ENCODE measurements around the gene ETV3. TPM values are rescaled to one million over a fixed set of nuclear protein-coding genes. Genes with fewer than 3 reads are reported as not detected.

Gene ETV3
- total and polyA plus RNA-seq, 12 donors: 3.7 to 27.5 (median 20.1) TPM

DNA sequence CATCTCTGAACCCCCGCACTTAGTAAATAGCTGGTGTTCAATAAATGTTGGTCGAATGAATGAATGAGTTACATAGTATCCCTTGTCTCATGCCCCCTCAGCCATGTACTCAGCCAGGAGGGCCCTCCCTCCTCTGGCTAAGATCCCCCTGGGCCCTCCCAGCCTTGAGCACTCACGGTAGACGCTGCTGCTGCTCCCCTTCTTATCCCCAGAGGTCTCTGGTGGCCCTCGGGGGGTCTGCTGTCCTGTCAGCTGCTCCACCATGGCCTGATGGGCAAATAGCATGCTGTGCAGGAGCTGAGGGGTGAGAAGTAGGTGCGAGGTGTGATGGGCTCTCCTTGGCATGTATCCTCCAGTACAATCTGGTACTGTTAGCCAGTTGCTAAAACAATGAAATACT is 40.5 kb downstream of the ETV3 start:
- no peaks in the 10 kb centered on the region for H3K9me3 ChIP-seq
- H3K4me1 ChIP-seq: peaks cover 0 to 10% (median 5%) of the 10 kb centered on the region in 9 donors
- ATAC-seq (no peak), DNase-seq (no peak)
- TF ChIP-seq, protein P1, sequence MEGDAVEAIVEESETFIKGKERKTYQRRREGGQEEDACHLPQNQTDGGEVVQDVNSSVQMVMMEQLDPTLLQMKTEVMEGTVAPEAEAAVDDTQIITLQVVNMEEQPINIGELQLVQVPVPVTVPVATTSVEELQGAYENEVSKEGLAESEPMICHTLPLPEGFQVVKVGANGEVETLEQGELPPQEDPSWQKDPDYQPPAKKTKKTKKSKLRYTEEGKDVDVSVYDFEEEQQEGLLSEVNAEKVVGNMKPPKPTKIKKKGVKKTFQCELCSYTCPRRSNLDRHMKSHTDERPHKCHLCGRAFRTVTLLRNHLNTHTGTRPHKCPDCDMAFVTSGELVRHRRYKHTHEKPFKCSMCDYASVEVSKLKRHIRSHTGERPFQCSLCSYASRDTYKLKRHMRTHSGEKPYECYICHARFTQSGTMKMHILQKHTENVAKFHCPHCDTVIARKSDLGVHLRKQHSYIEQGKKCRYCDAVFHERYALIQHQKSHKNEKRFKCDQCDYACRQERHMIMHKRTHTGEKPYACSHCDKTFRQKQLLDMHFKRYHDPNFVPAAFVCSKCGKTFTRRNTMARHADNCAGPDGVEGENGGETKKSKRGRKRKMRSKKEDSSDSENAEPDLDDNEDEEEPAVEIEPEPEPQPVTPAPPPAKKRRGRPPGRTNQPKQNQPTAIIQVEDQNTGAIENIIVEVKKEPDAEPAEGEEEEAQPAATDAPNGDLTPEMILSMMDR (IDR thresholded peaks at IDR 0.05): no peak
- H3K36me3 ChIP-seq: no peaks in the 10 kb centered on the region
- 64 to 71% methylated on average over 6 of the region's 6 CpGs for WGBS, 2 donors
- H3K4me3 ChIP-seq: no peak overlapping the region
- intact Hi-C loops (cut with DNase I): loop anchor here in 1 of 10 donors (5.0 kb wide), 1 partner anchor 390 kb away; no protein-coding TSS in a partner anchor
- no peak overlapping the region for H3K27ac ChIP-seq
- peaks cover 0 to 12% (median 0%) of the 10 kb centered on the region in 7 donors for H3K27me3 ChIP-seq

- no peak overlapping the region for H3K27ac ChIP-seq
- ATAC-seq (no peak), DNase-seq (no peak)
- WGBS, 2 donors: 79 to 86% methylated on average over 6 of the region's 6 CpGs
- H3K9me3 ChIP-seq: no peaks in the 10 kb centered on the region
- peaks cover 0 to 14% (median 6%) of the 10 kb centered on the region in 9 donors for H3K4me1 ChIP-seq
- intact Hi-C loops (cut with DNase I): loop anchor here in 1 of 10 donors (5.0 kb wide), 1 partner anchor 390 kb away; no protein-coding TSS in a partner anchor
- no peak overlapping the region for H3K4me3 ChIP-seq
- H3K36me3 ChIP-seq: no peaks in the 10 kb centered on the region
- H3K27me3 ChIP-seq: peaks cover 0 to 4% (median 0%) of the 10 kb centered on the region in 7 donors
- TF ChIP-seq, protein P1 (IDR thresholded peaks at IDR 0.05): no peak
Observed at GRCh38 chr1:157096881-157097280, 41.3 kb downstream of the ETV3 start.

GRCh38 chr1:157095551-157095950 is 42.6 kb downstream of the ETV3 start:
- Histone ChIP-seq H3K27ac (no peak overlapping the region), H3K4me1 (peaks cover 0 to 14% (median 7%) of the 10 kb centered on the region in 9 donors), H3K4me3 (no peak overlapping the region), H3K9me3 (no peaks in the 10 kb centered on the region), H3K36me3 (no peaks in the 10 kb centered on the region), H3K27me3 (no peaks in the 10 kb centered on the region)
- 95 to 100% methylated on average over 2 of the region's 2 CpGs for whole genome bisulfite sequencing, 2 donors
- no peak for DNase-seq
- TF ChIP-seq, protein P1 (IDR thresholded peaks at IDR 0.05): no peak
- intact Hi-C loops (cut with DNase I): loop anchor here in 1 of 10 donors (5.0 kb wide), 1 partner anchor 392 kb away; no protein-coding TSS in a partner anchor
- no peak for ATAC-seq

GRCh38 chr1:157095091-157095490 is 43.1 kb downstream of the ETV3 start:
- intact Hi-C loops (cut with DNase I): loop anchor here in 1 of 10 donors (5.0 kb wide), 1 partner anchor 392 kb away; no protein-coding TSS in a partner anchor
- H3K4me1 ChIP-seq: peaks cover 0 to 17% (median 7%) of the 10 kb centered on the region in 9 donors
- DNase-seq (no peak), ATAC-seq (no peak)
- no peaks in the 10 kb centered on the region for H3K9me3 ChIP-seq
- TF ChIP-seq, protein P1 (IDR thresholded peaks at IDR 0.05): no peak
- H3K36me3 ChIP-seq: no peaks in the 10 kb centered on the region
- no peak overlapping the region for H3K27ac ChIP-seq
- no peak overlapping the region for H3K4me3 ChIP-seq
- 63 to 66% methylated on average over 4 of the region's 4 CpGs for WGBS, 2 donors
- no peaks in the 10 kb centered on the region for H3K27me3 ChIP-seq

Data from heart right ventricle (tissue), 16 donors.